SH-SY5Y (cell line): ENCODE measurements around the gene SAMD4A.

Experiments used
- GATA2 ChIP-seq: IDR thresholded peaks from 2 replicates; pipeline ENCODE4 v1.6.1; 2011; ENCODE audit warnings: mild to moderate bottlenecking, low read depth, low read length
- GATA3 ChIP-seq: IDR thresholded peaks from 2 replicates; pipeline ENCODE4 v1.6.1; 2011; ENCODE audit warnings: low read depth, mild to moderate bottlenecking, low read length, moderate library complexity

GRCh38 chr14:54535646-54536045, 31.3 kb upstream of the SAMD4A start:
- no peak for TF ChIP-seq GATA2
- TF ChIP-seq GATA3: no peak
